ENCODE results near the gene BAZ2B. TPM values are rescaled to one million over a fixed set of nuclear protein-coding genes. Genes with fewer than 3 reads are reported as not detected.

Gene BAZ2B
- total RNA-seq, 1 donor from 2014 or later: 69.8 TPM

DNA sequence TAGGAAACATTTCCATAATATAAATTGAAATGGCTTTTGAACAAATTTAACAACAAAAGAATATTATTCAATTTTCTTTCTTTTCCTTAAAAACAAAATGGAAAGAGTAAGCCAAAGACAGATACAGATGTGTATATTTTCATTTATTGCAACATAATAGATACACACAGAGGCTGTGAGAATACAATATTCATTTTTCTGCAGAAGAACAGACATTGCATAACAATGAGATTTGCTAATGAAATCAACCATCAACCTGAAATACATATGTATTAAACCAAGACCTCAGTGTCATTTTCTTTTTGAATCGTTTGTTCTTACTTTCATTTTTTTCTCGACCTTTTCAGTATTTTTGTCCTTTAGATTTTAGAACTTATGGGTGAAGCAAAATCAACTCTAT is 95.1 kb downstream of the BAZ2B start:
- H3K4me1 Mint-ChIP-seq (ENCODE audit: low read depth, unreplicated experiment): peaks cover 17% of the 10 kb centered on the region
- FAIRE-seq: no peak

DNA sequence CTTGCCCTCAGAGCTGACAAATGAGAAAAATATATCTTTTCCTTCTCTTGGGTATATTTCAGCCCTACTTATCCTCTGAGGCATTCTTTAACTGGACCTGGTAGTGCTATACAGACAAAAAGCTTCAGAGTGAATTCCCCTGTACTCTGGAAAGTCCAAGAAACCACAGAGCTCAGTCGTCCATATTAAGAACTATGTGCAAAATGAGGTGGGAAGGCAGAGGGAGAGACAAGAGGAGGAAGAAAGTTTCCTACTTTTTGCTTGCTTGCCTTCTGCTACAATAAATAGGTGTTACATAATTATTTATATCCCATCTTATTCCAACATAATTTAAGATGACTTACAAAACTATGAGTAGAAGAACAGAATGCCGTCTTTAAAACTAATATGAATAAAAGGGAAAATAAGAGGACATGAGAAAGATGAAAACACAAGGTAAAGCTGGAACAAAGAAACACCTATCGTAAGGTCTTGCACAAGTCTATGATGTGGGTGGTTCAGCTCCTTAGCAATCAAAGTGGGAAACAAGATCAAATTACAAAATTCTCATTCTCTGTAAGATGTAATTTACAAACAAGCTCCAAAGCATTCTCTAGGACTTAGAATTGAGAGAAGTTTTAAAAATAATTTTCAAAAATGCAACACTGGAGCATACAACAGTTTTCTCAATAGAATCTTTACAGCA is 97.9 kb downstream of the BAZ2B start:
- peaks cover 27% of the 10 kb centered on the region for H3K4me1 Mint-ChIP-seq (ENCODE audit: low read depth, unreplicated experiment)
- H3K4me3 Mint-ChIP-seq (ENCODE audit: unreplicated experiment): no peak overlapping the region
- Histone ChIP-seq H3K36me3 (ENCODE audit: insufficient read depth, low read length) (no peaks in the 10 kb centered on the region), H3K9ac (ENCODE audit: low read length) (no peak overlapping the region), H3K4me3 (ENCODE audit: insufficient read depth, low read depth, low read length) (no peak overlapping the region), H3K27ac (ENCODE audit: low read depth, low read length) (no peak overlapping the region), H3K27me3 (ENCODE audit: insufficient read depth, low read length) (no peaks in the 10 kb centered on the region), H2AFZ (ENCODE audit: low read depth, low read length) (no peak overlapping the region), H4K20me1 (ENCODE audit: insufficient read depth, low read length) (peaks cover 4% of the 10 kb centered on the region), H3K4me2 (ENCODE audit: low read length) (no peak overlapping the region), H3K79me2 (ENCODE audit: insufficient read depth, low read length) (peaks cover 9% of the 10 kb centered on the region), H3K4me1 (ENCODE audit: insufficient read depth, low read length) (peaks cover 3% of the 10 kb centered on the region), H3K9me3 (ENCODE audit: insufficient read depth, low read depth, low read length) (no peaks in the 10 kb centered on the region)
- FAIRE-seq (no peak), DNase-seq (ENCODE audit: low read depth) (peak; percentile 27)
- peaks cover under 1% of the 10 kb centered on the region for H3K36me3 Mint-ChIP-seq (ENCODE audit: low read depth, unreplicated experiment)
- H3K9me3 Mint-ChIP-seq (ENCODE audit: unreplicated experiment): no peaks in the 10 kb centered on the region
- no peaks in the 10 kb centered on the region for H3K27me3 Mint-ChIP-seq (ENCODE audit: low read depth, unreplicated experiment)
- H3K27ac Mint-ChIP-seq (ENCODE audit: unreplicated experiment): peak overlapping the region; percentile 92
- TF ChIP-seq, protein P1, sequence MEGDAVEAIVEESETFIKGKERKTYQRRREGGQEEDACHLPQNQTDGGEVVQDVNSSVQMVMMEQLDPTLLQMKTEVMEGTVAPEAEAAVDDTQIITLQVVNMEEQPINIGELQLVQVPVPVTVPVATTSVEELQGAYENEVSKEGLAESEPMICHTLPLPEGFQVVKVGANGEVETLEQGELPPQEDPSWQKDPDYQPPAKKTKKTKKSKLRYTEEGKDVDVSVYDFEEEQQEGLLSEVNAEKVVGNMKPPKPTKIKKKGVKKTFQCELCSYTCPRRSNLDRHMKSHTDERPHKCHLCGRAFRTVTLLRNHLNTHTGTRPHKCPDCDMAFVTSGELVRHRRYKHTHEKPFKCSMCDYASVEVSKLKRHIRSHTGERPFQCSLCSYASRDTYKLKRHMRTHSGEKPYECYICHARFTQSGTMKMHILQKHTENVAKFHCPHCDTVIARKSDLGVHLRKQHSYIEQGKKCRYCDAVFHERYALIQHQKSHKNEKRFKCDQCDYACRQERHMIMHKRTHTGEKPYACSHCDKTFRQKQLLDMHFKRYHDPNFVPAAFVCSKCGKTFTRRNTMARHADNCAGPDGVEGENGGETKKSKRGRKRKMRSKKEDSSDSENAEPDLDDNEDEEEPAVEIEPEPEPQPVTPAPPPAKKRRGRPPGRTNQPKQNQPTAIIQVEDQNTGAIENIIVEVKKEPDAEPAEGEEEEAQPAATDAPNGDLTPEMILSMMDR (IDR thresholded peaks at IDR 0.05; ENCODE audit: insufficient read depth, low read depth, low read length): no peak
- TF ChIP-seq EZH2 (IDR thresholded peaks at IDR 0.05; ENCODE audit: insufficient read depth, low read length): no peak

More for the DNA sequence above, 95.1 kb downstream of the BAZ2B start:
- H2AFZ ChIP-seq (ENCODE audit: low read depth, low read length): no peak overlapping the region
- peaks cover 1% of the 10 kb centered on the region for H3K36me3 Mint-ChIP-seq (ENCODE audit: low read depth, unreplicated experiment)
- no peaks in the 10 kb centered on the region for H3K9me3 Mint-ChIP-seq (ENCODE audit: unreplicated experiment)
- peaks cover 3% of the 10 kb centered on the region for H3K79me2 ChIP-seq (ENCODE audit: insufficient read depth, low read length)
- H3K4me1 ChIP-seq (ENCODE audit: insufficient read depth, low read length): peaks cover 3% of the 10 kb centered on the region
- H3K4me2 ChIP-seq (ENCODE audit: low read length): no peak overlapping the region
- no peaks in the 10 kb centered on the region for H3K27me3 ChIP-seq (ENCODE audit: insufficient read depth, low read length)
- H3K9me3 ChIP-seq (ENCODE audit: insufficient read depth, low read depth, low read length): no peaks in the 10 kb centered on the region
- H3K4me3 ChIP-seq (ENCODE audit: insufficient read depth, low read depth, low read length): no peak overlapping the region
- TF ChIP-seq, protein P1 (IDR thresholded peaks at IDR 0.05; ENCODE audit: insufficient read depth, low read depth, low read length): no peak
- TF ChIP-seq EZH2 (IDR thresholded peaks at IDR 0.05; ENCODE audit: insufficient read depth, low read length): no peak
- DNase-seq (ENCODE audit: low read depth): no peak
- H3K27me3 Mint-ChIP-seq (ENCODE audit: low read depth, unreplicated experiment): no peaks in the 10 kb centered on the region
- no peak overlapping the region for H3K9ac ChIP-seq (ENCODE audit: low read length)
- H3K27ac ChIP-seq (ENCODE audit: low read depth, low read length): no peak overlapping the region
- no peaks in the 10 kb centered on the region for H4K20me1 ChIP-seq (ENCODE audit: insufficient read depth, low read length)
- H3K36me3 ChIP-seq (ENCODE audit: insufficient read depth, low read length): no peaks in the 10 kb centered on the region
- no peak overlapping the region for H3K27ac Mint-ChIP-seq (ENCODE audit: unreplicated experiment)
- H3K4me3 Mint-ChIP-seq (ENCODE audit: unreplicated experiment): no peak overlapping the region

DNA sequence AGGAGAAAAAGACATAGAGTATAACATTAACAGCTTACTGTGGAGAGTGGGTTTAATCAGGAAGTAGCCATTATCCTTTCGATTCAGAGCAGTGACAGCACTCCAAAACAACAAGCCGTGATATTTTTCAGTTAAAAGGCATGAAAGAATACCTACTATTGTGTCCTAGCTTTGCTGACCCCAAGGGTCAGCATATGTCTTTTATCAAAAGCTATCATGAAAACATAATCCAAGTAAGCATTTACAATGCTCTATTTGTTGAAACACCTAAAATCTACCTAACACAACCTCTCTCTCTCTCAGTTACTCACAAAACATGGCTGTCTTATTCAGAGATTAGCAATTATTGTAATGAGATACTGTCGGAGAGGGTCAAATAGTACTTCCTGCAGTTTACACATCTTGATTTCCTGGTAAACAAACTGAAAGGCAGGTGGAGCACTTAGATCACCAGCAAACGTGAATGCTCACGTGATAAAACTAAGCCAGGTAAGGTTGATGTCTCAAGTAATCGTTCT is 100.0 kb downstream of the BAZ2B start:
- peak overlapping the region; percentile 85 for H3K4me2 ChIP-seq (ENCODE audit: low read length)
- H3K4me1 Mint-ChIP-seq (ENCODE audit: low read depth, unreplicated experiment): peaks cover 29% of the 10 kb centered on the region
- H3K27ac ChIP-seq (ENCODE audit: low read depth, low read length): peak overlapping the region; percentile 53
- FAIRE-seq (peak; percentile 17), DNase-seq (ENCODE audit: low read depth) (peak; percentile 39)
- peaks cover 3% of the 10 kb centered on the region for H3K4me1 ChIP-seq (ENCODE audit: insufficient read depth, low read length)
- H3K27ac Mint-ChIP-seq (ENCODE audit: unreplicated experiment): peak overlapping the region; percentile 93
- H3K79me2 ChIP-seq (ENCODE audit: insufficient read depth, low read length): peaks cover 14% of the 10 kb centered on the region
- H3K4me3 Mint-ChIP-seq (ENCODE audit: unreplicated experiment): peak overlapping the region; percentile 81
- peak overlapping the region; percentile 44 for H2AFZ ChIP-seq (ENCODE audit: low read depth, low read length)
- H3K36me3 ChIP-seq (ENCODE audit: insufficient read depth, low read length): no peaks in the 10 kb centered on the region
- no peaks in the 10 kb centered on the region for H3K27me3 Mint-ChIP-seq (ENCODE audit: low read depth, unreplicated experiment)
- peak overlapping the region; percentile 58 for H3K4me3 ChIP-seq (ENCODE audit: insufficient read depth, low read depth, low read length)
- H3K27me3 ChIP-seq (ENCODE audit: insufficient read depth, low read length): no peaks in the 10 kb centered on the region
- H3K9me3 ChIP-seq (ENCODE audit: insufficient read depth, low read depth, low read length): no peaks in the 10 kb centered on the region
- H3K9ac ChIP-seq (ENCODE audit: low read length): peak overlapping the region; percentile 80
- H3K36me3 Mint-ChIP-seq (ENCODE audit: low read depth, unreplicated experiment): peaks cover 2% of the 10 kb centered on the region
- TF ChIP-seq, protein P1 (IDR thresholded peaks at IDR 0.05; ENCODE audit: insufficient read depth, low read depth, low read length): no peak
- H3K9me3 Mint-ChIP-seq (ENCODE audit: unreplicated experiment): no peaks in the 10 kb centered on the region
- H4K20me1 ChIP-seq (ENCODE audit: insufficient read depth, low read length): peaks cover 7% of the 10 kb centered on the region

All from astrocyte (in vitro differentiated cells and primary cell).